SK-N-SH (cell line): ENCODE results near the gene CNOT9. TPM values are rescaled to one million over a fixed set of nuclear protein-coding genes. Genes with fewer than 3 reads are reported as not detected.

Experiments
- CTCF ChIA-PET: fragments of 300-600, 350-600 bp; formaldehyde crosslinking; extraction: SDS; loops from one replicate; lab custom pipeline; 2021; lab: Yijun Ruan, JAX
- POLR2A ChIA-PET: fragments of 350-600 bp; sonication (Branson Sonifier 250); formaldehyde crosslinking; extraction: SDS; loops from one replicate; lab custom pipeline; 2020; ENCODE audit warnings: antibody characterized with exemption, inconsistent platforms; lab: Yijun Ruan, JAX
- DNase-seq: peaks from one replicate; pipeline ENCODE4 v3.0.0; 2012
- H2AFZ ChIP-seq: fragments of 200-600 bp; sonication (generic); 2 replicates; pipeline ENCODE4 v1.8.1; 2016; ENCODE audit warnings: antibody characterized with exemption, mild to moderate bottlenecking, low read depth
- H3F3A ChIP-seq: fragments of 200-600 bp; sonication (generic); replicated peaks from 2 replicates; pipeline ENCODE3; 2016; ENCODE audit warnings: antibody characterized with exemption, mild to moderate bottlenecking; ENCODE audit not compliant: insufficient read depth
- H3K27ac ChIP-seq, 2 experiments: fragments of 200-500 bp in 1 of 2; fragments of 200-600 bp in 1 of 2; sonication (Bioruptor generic) in 1 of 2; sonication (generic), shearing (Covaris generic) in 1 of 2; 2 replicates each; pipeline versions ENCODE4 v1.5.1 to v1.6.1; 2014 to 2016; ENCODE audit warnings: low read depth in 2 of 2, inconsistent platforms in 1 of 2, low read length in 1 of 2, mild to moderate bottlenecking in 1 of 2, mixed read lengths in 1 of 2
- H3K27me3 ChIP-seq: fragments of 200-600 bp; sonication (generic), shearing (Covaris generic); 2 replicates; pipeline ENCODE4 v1.6.1; 2016; ENCODE audit warnings: mixed run types; ENCODE audit not compliant: insufficient read depth
- H3K36me3 ChIP-seq, 2 experiments: fragments of 200-500 bp in 1 of 2; fragments of 200-600 bp in 1 of 2; sonication (Bioruptor generic) in 1 of 2; sonication (generic) in 1 of 2; replicated peaks in 1 of 2; 2 replicates each; pipeline versions ENCODE3 to v1.5.1; 2014 to 2016; ENCODE audit warnings: low read length in 1 of 2, mild to moderate bottlenecking in 1 of 2; ENCODE audit not compliant: insufficient read depth in 2 of 2, control insufficient read depth in 1 of 2
- H3K4me1 ChIP-seq, 2 experiments: fragments of 200-500 bp in 1 of 2; fragments of 200-600 bp in 1 of 2; sonication (Bioruptor generic) in 1 of 2; sonication (generic), shearing (Covaris generic) in 1 of 2; 2 replicates each; pipeline versions ENCODE4 v1.5.1 to v1.6.1; 2014 to 2016; ENCODE audit warnings: low read depth in 1 of 2, low read length in 1 of 2, mixed run types in 1 of 2; ENCODE audit not compliant: insufficient read depth in 2 of 2, control insufficient read depth in 1 of 2
- H3K4me2 ChIP-seq: fragments of 200-600 bp; sonication (generic), shearing (Covaris generic); 2 replicates; pipeline ENCODE4 v1.6.1; 2017; ENCODE audit warnings: mixed run types
- H3K4me3 ChIP-seq, 2 experiments: fragments of 200-500 bp in 1 of 2; fragments of 200-600 bp in 1 of 2; sonication (Bioruptor generic) in 1 of 2; sonication (generic), shearing (Covaris generic) in 1 of 2; 2 replicates each; pipeline versions ENCODE4 v1.5.1 to v1.8.1; 2014 to 2016; ENCODE audit warnings: low read depth in 2 of 2, inconsistent platforms in 1 of 2, low read length in 1 of 2, mild to moderate bottlenecking in 1 of 2, mixed read lengths in 1 of 2, moderate library complexity in 1 of 2
- H3K79me2 ChIP-seq: fragments of 200-600 bp; sonication (generic); 2 replicates; pipeline ENCODE4 v1.8.1; 2017; ENCODE audit warnings: mild to moderate bottlenecking; ENCODE audit not compliant: insufficient read depth
- H3K9ac ChIP-seq: fragments of 200-600 bp; sonication (generic); 2 replicates; pipeline ENCODE4 v1.6.1; 2017; ENCODE audit warnings: mixed run types
- H3K9me2 ChIP-seq: fragments of 200-600 bp; sonication (generic); 2 replicates; pipeline ENCODE4 v1.6.1; 2017; ENCODE audit warnings: mixed run types
- H3K9me3 ChIP-seq: fragments of 200-600 bp; sonication (generic); 2 replicates; pipeline ENCODE4 v1.6.1; 2017; ENCODE audit warnings: mixed run types, mild to moderate bottlenecking, moderate library complexity
- H4K20me1 ChIP-seq: fragments of 200-600 bp; sonication (generic); 2 replicates; pipeline ENCODE4 v1.6.1; 2017; ENCODE audit warnings: mild to moderate bottlenecking, mixed run types; ENCODE audit not compliant: insufficient read depth
- CHD2 ChIP-seq: fragments of 150-350 bp; IDR thresholded peaks from 2 replicates; pipeline ENCODE4 v1.6.1; 2018; ENCODE audit warnings: low read length; ENCODE audit not compliant: partially characterized antibody
- ELF1 ChIP-seq: IDR thresholded peaks from 2 replicates; pipeline ENCODE4 v1.4.0; 2012
- EP300 ChIP-seq, 2 experiments: IDR thresholded peaks; 2 replicates each; pipeline versions ENCODE4 v1.4.0 to v1.6.1; 2012; ENCODE audit warnings: borderline replicate concordance in 1 of 2, low read depth in 1 of 2, low read length in 1 of 2
- EZH2phosphoT487 ChIP-seq: fragments of 200-600 bp; sonication (generic); IDR thresholded peaks from 2 replicates; pipeline ENCODE4 v1.6.1; 2017; ENCODE audit warnings: low read depth, mixed run types, mild to moderate bottlenecking, antibody characterized with exemption, moderate library complexity, borderline replicate concordance
- FOSL2 ChIP-seq: IDR thresholded peaks from 2 replicates; pipeline ENCODE4 v1.4.0; 2012; ENCODE audit warnings: low read depth, mild to moderate bottlenecking, moderate library complexity, borderline replicate concordance
- FOXJ3 ChIP-seq: sonication (generic); formaldehyde crosslinking; IDR thresholded peaks from 2 replicates; pipeline ENCODE4 v1.5.1; 2020; ENCODE audit warnings: mild to moderate bottlenecking, missing genetic modification reagents
- FOXM1 ChIP-seq: IDR thresholded peaks from 2 replicates; pipeline ENCODE4 v1.4.0; 2012; ENCODE audit warnings: low read depth, mild to moderate bottlenecking
- JUND ChIP-seq: IDR thresholded peaks from 2 replicates; pipeline ENCODE4 v1.4.0; 2012
- MEF2A ChIP-seq: IDR thresholded peaks from 2 replicates; pipeline ENCODE4 v1.4.0; 2012; ENCODE audit warnings: low read depth, borderline replicate concordance
- RAD21 ChIP-seq: IDR thresholded peaks from 2 replicates; pipeline ENCODE4 v1.6.1; 2012; ENCODE audit warnings: mild to moderate bottlenecking, low read length
- RCOR1 ChIP-seq: fragments of 150-350 bp; IDR thresholded peaks from 2 replicates; pipeline ENCODE4 v1.6.1; 2017; ENCODE audit warnings: antibody characterized with exemption, low read length
- SMC3 ChIP-seq: IDR thresholded peaks from 2 replicates; pipeline ENCODE4 v1.6.1; 2012; ENCODE audit warnings: low read depth, low read length, improper control_type of control experiment
- TAF1 ChIP-seq: IDR thresholded peaks from 2 replicates; pipeline ENCODE4 v1.6.1; 2012; ENCODE audit warnings: low read depth, mild to moderate bottlenecking, low read length, moderate library complexity, borderline replicate concordance
- TCF12 ChIP-seq: IDR thresholded peaks from 2 replicates; pipeline ENCODE4 v1.4.0; 2012
- TEAD4 ChIP-seq: IDR thresholded peaks from 2 replicates; pipeline ENCODE4 v1.4.0; 2012; ENCODE audit warnings: mild to moderate bottlenecking, borderline replicate concordance; ENCODE audit not compliant: insufficient read depth
- WGBS: methylation state at CpG from one replicate; pipeline ENCODE4 v1.1.6; 2017; ENCODE audit warnings: low lambda C conversion rate; 5-methylcytosine and 5-hydroxymethylcytosine counted together
- polyA plus RNA-seq, 3 experiments: library from polyadenylated mRNA; depleted of rRNA; stranded (reverse); fragments of >200 nt; gene quantifications; 2 replicates each; pipeline ENCODE4 v1.2.3, GENCODE V29; 2012
- TF ChIP-seq, protein P1 (sequence below): IDR thresholded peaks from 2 replicates; pipeline ENCODE4 v1.6.1; 2012; ENCODE audit warnings: mild to moderate bottlenecking, low read depth, low read length, moderate library complexity
- TF ChIP-seq, protein P2 (sequence below): IDR thresholded peaks from 2 replicates; pipeline ENCODE4 v1.4.0; 2012; ENCODE audit warnings: low read depth, borderline replicate concordance
- TF ChIP-seq, protein P3 (sequence below): IDR thresholded peaks from 2 replicates; pipeline ENCODE4; 2012
- TF ChIP-seq, protein P4 (sequence below): IDR thresholded peaks from 2 replicates; pipeline ENCODE4 v1.4.0; 2012; ENCODE audit warnings: low read depth
- TF ChIP-seq, protein P5 (sequence below): fragments of 150-350 bp; IDR thresholded peaks from 2 replicates; pipeline ENCODE4 v1.6.1; 2017; ENCODE audit warnings: antibody characterized with exemption, low read length, low read depth, borderline replicate concordance

Gene CNOT9
- polyA plus RNA-seq, 1 of the 3 experiments (the other 2 are of a cell fraction), result 36.8 TPM

DNA sequence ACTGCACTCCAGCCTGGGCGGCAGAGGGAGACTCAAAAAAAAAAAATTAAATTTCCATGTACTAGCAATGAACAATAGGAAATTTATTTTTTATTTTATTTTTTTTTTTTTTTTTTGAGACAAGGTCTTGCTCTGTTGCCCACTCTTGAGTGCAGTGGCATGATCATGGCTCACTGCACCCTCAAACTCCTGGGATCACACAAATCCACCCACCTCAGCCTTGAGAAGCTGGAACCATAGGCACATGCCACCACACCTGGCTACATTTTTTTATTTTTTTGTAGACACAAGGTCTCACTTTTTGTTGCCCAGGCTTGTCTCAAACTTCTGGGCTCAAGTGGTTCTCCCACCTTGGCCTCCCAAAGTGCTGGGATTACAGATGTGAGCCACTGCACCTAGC is 16.9 kb downstream of the CNOT9 start:
- Histone ChIP-seq H3K9ac (no peak overlapping the region), H3K4me2 (no peak overlapping the region), H4K20me1 (peaks cover 8% of the 10 kb centered on the region; the same call in 1 of the 2 replicates), H3F3A (peaks cover 27% of the 10 kb centered on the region), H3K9me2 (no peaks in the 10 kb centered on the region), H2AFZ (no peak overlapping the region), H3K36me3 (peaks cover 55 to 82% of the 10 kb centered on the region in 2 experiments), H3K27me3 (no peaks in the 10 kb centered on the region), H3K9me3 (no peaks in the 10 kb centered on the region), H3K79me2 (peaks cover 51% of the 10 kb centered on the region), H3K27ac (no peak overlapping the region), H3K4me1 (peaks cover 0 to 6% of the 10 kb centered on the region in 2 experiments; a peak in 1 of 4 replicates), H3K4me3 (no peak overlapping the region)
- 87% methylated on average over 1 of the region's 1 CpG for WGBS
- CTCF ChIA-PET, result interaction anchor here (1.0 kb wide), 1 partner anchor 262 kb away, joined by 3 read pairs; no protein-coding TSS in a partner anchor
- no peak for DNase-seq
- POLR2A ChIA-PET, result no interaction called here
- TF ChIP-seq, protein P1, sequence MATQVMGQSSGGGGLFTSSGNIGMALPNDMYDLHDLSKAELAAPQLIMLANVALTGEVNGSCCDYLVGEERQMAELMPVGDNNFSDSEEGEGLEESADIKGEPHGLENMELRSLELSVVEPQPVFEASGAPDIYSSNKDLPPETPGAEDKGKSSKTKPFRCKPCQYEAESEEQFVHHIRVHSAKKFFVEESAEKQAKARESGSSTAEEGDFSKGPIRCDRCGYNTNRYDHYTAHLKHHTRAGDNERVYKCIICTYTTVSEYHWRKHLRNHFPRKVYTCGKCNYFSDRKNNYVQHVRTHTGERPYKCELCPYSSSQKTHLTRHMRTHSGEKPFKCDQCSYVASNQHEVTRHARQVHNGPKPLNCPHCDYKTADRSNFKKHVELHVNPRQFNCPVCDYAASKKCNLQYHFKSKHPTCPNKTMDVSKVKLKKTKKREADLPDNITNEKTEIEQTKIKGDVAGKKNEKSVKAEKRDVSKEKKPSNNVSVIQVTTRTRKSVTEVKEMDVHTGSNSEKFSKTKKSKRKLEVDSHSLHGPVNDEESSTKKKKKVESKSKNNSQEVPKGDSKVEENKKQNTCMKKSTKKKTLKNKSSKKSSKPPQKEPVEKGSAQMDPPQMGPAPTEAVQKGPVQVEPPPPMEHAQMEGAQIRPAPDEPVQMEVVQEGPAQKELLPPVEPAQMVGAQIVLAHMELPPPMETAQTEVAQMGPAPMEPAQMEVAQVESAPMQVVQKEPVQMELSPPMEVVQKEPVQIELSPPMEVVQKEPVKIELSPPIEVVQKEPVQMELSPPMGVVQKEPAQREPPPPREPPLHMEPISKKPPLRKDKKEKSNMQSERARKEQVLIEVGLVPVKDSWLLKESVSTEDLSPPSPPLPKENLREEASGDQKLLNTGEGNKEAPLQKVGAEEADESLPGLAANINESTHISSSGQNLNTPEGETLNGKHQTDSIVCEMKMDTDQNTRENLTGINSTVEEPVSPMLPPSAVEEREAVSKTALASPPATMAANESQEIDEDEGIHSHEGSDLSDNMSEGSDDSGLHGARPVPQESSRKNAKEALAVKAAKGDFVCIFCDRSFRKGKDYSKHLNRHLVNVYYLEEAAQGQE, result no peak
- TF ChIP-seq EZH2phosphoT487, result no peak
- TF ChIP-seq TCF12, result no peak
- no peak for TF ChIP-seq FOXJ3
- TF ChIP-seq ELF1, result no peak
- TF ChIP-seq, protein P2, sequence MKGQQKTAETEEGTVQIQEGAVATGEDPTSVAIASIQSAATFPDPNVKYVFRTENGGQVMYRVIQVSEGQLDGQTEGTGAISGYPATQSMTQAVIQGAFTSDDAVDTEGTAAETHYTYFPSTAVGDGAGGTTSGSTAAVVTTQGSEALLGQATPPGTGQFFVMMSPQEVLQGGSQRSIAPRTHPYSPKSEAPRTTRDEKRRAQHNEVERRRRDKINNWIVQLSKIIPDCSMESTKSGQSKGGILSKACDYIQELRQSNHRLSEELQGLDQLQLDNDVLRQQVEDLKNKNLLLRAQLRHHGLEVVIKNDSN, result no peak
- TF ChIP-seq JUND, result no peak
- TF ChIP-seq TAF1, result no peak
- TF ChIP-seq MEF2A, result no peak
- TF ChIP-seq EP300 (IDR thresholded peaks at IDR 0.05; ENCODE audit: borderline replicate concordance in 1 of 2, low read depth in 1 of 2, low read length in 1 of 2), result no peak
- no peak for TF ChIP-seq RAD21
- no peak for TF ChIP-seq FOXM1

DNA sequence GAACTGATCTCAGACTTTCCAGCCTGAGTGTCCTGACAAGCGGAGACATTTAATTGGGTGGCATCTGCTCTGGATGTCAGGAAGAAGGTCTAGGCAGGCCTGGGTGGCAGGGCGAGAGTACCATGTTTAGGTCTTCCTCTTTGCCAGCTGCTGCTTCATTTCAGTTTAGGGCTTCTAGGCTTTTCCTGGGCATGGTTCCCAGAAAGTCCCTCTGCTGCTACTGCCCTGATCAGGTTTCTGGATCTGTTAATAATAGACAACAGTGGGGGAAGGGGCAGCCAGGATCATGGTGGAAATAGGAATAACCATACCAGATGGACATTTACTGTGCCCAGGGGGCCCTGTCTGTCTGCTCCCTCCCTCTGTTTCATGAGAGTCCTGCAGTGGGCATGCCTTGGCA is 36.8 kb downstream of the CNOT9 start:
- Histone ChIP-seq H3K4me1 (peaks cover 10 to 25% of the 10 kb centered on the region in 2 experiments), H3K9me2 (no peaks in the 10 kb centered on the region), H3K79me2 (no peaks in the 10 kb centered on the region), H3K27me3 (no peaks in the 10 kb centered on the region), H3K9ac (no peak overlapping the region), H3K4me2 (peak overlapping the region; percentile 68; the same call in 1 of the 2 replicates), H2AFZ (peak overlapping the region; percentile 71; the same call in 1 of the 2 replicates), H3F3A (peaks cover 5% of the 10 kb centered on the region), H3K36me3 (no peaks in the 10 kb centered on the region), H3K27ac (peak overlapping the region; percentile 55 to 93; a peak in 3 of 4 replicates), H3K9me3 (no peaks in the 10 kb centered on the region), H3K4me3 (no peak overlapping the region), H4K20me1 (no peaks in the 10 kb centered on the region)
- 61% methylated on average over 2 of the region's 2 CpGs for WGBS
- CTCF ChIA-PET, result no interaction called here
- POLR2A ChIA-PET, result no interaction called here
- peak; percentile 62 for DNase-seq
- TF ChIP-seq FOSL2 (no peak), RAD21 (peak; percentile 23; the same call in 1 of the 2 replicates), SMC3 (peak; percentile 22; the same call in 1 of the 2 replicates), TEAD4 (no peak), CHD2 (peak; percentile 94), RCOR1 (peak; percentile 66)
- TF ChIP-seq, protein P3, sequence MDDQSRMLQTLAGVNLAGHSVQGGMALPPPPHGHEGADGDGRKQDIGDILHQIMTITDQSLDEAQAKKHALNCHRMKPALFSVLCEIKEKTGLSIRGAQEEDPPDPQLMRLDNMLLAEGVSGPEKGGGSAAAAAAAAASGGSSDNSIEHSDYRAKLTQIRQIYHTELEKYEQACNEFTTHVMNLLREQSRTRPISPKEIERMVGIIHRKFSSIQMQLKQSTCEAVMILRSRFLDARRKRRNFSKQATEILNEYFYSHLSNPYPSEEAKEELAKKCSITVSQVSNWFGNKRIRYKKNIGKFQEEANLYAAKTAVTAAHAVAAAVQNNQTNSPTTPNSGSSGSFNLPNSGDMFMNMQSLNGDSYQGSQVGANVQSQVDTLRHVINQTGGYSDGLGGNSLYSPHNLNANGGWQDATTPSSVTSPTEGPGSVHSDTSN, result peak; percentile 26; the same call in 1 of the 2 replicates
- TF ChIP-seq, protein P4, sequence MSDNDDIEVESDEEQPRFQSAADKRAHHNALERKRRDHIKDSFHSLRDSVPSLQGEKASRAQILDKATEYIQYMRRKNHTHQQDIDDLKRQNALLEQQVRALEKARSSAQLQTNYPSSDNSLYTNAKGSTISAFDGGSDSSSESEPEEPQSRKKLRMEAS, result peak; percentile 66; the same call in 1 of the 2 replicates
- TF ChIP-seq, protein P2, result no peak
- TF ChIP-seq, protein P5, sequence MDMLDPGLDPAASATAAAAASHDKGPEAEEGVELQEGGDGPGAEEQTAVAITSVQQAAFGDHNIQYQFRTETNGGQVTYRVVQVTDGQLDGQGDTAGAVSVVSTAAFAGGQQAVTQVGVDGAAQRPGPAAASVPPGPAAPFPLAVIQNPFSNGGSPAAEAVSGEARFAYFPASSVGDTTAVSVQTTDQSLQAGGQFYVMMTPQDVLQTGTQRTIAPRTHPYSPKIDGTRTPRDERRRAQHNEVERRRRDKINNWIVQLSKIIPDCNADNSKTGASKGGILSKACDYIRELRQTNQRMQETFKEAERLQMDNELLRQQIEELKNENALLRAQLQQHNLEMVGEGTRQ, result no peak
